RKO (cell line): Measurements from ENCODE around the gene EGR4.

ENCODE experiments used
- DNase-seq: peaks from one replicate; pipeline ENCODE4 v3.0.0-alpha.2; 2016; ENCODE audit warnings: low spot score

EGR4 gene

GRCh38 chr2:73293534-73294171, at the start of gene EGR4:
EGR4 (minus strand) TSS chr2:73293548; CDS start chr2:73293317, 231 bp downstream.
- no peak for DNase-seq

GRCh38 chr2:73341039-73341438, 47.7 kb upstream of the EGR4 start:
- no peak for DNase-seq

- DNase-seq = no peak
Observed at GRCh38 chr2:73339201-73339600, 45.9 kb upstream of the EGR4 start.

- no peak for DNase-seq
Observed at GRCh38 chr2:73337828-73338227, 44.5 kb upstream of the EGR4 start.

GRCh38 chr2:73334620-73335019, 41.3 kb upstream of the EGR4 start:
- no peak for DNase-seq

GRCh38 chr2:73334045-73334444, 40.7 kb upstream of the EGR4 start:
- no peak for DNase-seq

- no peak for DNase-seq
Observed at GRCh38 chr2:73333564-73333963, 40.2 kb upstream of the EGR4 start.

GRCh38 chr2:73324126-73324725, 30.9 kb upstream of the EGR4 start:
- DNase-seq = no peak

GRCh38 chr2:73323551-73323950, 30.2 kb upstream of the EGR4 start:
- DNase-seq = no peak

GRCh38 chr2:73314441-73314840, 21.1 kb upstream of the EGR4 start:
- DNase-seq = no peak

- no peak for DNase-seq
Observed at GRCh38 chr2:73307720-73308119, 14.4 kb upstream of the EGR4 start.

- DNase-seq = peak; percentile 6
Observed at GRCh38 chr2:73301636-73302035, 8.3 kb upstream of the EGR4 start.

- no peak for DNase-seq
Observed at GRCh38 chr2:73300926-73301325, 7.6 kb upstream of the EGR4 start.

- DNase-seq = no peak
Observed at GRCh38 chr2:73297586-73297985, 4.2 kb upstream of the EGR4 start.

GRCh38 chr2:73297151-73297559, 3.8 kb upstream of the EGR4 start:
- DNase-seq = no peak

- DNase-seq = no peak
Observed at GRCh38 chr2:73295751-73296400, 2.5 kb upstream of the EGR4 start.

GRCh38 chr2:73294239-73294638, 891 bp upstream of the EGR4 start:
- no peak for DNase-seq

- DNase-seq = no peak
Observed at GRCh38 chr2:73292906-73293533, 328 bp downstream of the EGR4 start.

- no peak for DNase-seq
Observed at GRCh38 chr2:73292316-73292905, 937 bp downstream of the EGR4 start.

GRCh38 chr2:73291461-73292315, 1.7 kb downstream of the EGR4 start:
- DNase-seq = no peak

- DNase-seq = no peak
Observed at GRCh38 chr2:73291093-73291460, 2.3 kb downstream of the EGR4 start.
